GM18868 (cell line): ENCODE results near the gene L3MBTL1.
"Not testable (repeated sequence)": the region's sequence is repeated elsewhere in the genome, so short reads cannot be mapped to it uniquely, and the experiment has no call there.

Experiments used
- ATAC-seq: cut with Tn5 transposase; IDR thresholded peaks from one replicate; pipeline ENCODE4 v1.9.1; 2021; ENCODE audit warnings: mild to moderate bottlenecking, moderate library complexity; ENCODE audit not compliant: unreplicated experiment

The L3MBTL1 gene

DNA sequence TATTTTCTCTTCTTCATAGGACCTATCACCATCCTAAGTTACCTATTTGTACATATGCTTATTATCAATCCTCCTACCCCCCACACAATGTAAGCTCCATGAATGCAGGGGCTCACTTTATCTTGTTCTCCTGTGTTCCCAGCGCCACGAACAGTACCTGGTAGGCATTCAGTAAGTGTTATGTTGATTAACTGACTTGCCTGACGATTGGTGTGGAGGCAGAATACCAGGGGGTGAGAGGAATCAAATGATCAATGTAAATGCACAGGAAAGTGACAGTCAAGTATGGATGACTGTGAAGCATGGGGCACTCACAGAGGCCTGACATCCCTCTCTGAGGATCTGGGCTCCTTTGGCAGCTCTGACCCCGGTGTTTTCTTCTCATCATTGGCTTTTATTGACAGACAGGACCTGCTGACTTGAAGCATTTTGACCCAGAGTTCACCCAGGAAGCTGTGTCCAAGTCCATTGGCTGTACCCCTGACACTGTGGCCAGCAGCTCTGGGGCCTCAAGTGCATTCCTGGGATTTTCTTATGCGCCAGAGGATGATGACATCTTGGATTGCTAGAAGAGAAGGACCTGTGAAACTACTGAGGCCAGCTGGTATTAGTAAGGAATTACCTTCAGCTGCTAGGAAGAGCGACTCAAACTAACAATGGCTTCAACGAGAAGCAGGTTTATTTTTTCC is 77.1 kb downstream of the L3MBTL1 start:
- no peak for ATAC-seq

- no peak for ATAC-seq
Observed at GRCh38 chr20:43586641-43587040, 79.1 kb downstream of the L3MBTL1 start.

DNA sequence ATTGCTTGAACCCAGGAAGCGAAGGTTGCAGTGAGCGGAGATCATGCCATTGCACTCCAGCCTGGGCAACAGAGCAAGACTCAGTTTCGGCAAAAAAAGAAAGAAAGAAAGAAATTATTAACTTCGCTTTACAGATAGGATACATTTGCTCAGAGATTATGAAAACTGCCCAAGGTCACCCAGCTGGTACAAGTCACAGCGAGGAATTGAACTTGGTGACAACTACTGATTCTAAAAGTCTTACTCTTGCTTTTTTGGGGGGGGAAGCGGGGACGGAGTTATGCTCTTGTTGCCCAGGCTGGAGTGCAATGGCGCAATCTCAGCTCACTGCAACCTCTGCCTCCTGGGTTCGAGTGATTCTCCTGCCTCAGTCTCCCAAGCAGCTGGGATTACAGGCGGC is 81.0 kb downstream of the L3MBTL1 start:
- not testable (repeated sequence) for ATAC-seq

- no peak for ATAC-seq
Observed at GRCh38 chr20:43590036-43590391, 82.5 kb downstream of the L3MBTL1 start.

- ATAC-seq, result peak; percentile 99
Observed at GRCh38 chr20:43590392-43591303, 83.2 kb downstream of the L3MBTL1 start, which contains the start of gene IFT52. Gene IFT52, plus strand, starts transcription at chr20:43590937. Its CDS starts 3,762 bp downstream, at chr20:43594699.
